K562 (cell line): Measurements from ENCODE around the gene XYLB. TPM values are rescaled to one million over a fixed set of nuclear protein-coding genes. Genes with fewer than 3 reads are reported as not detected.

ENCODE experiments used
- ATF6 ChIP-seq: sonication (generic); formaldehyde crosslinking; IDR thresholded peaks from 2 replicates; pipeline ENCODE4 v1.4.0; 2020; ENCODE audit warnings: mild to moderate bottlenecking, missing genetic modification reagents
- DIDO1 ChIP-seq: fragments of 450-650 bp; IDR thresholded peaks from 2 replicates; pipeline ENCODE4 v1.6.1; 2016; ENCODE audit warnings: low read depth, missing biosample characterization, missing genetic modification characterization
- MAFG ChIP-seq: fragments of 450-650 bp; conservative IDR thresholded peaks from 2 replicates; pipeline ENCODE4 v1.6.1; 2016; ENCODE audit warnings: missing genetic modification characterization, missing compliant biosample characterization
- MEF2D ChIP-seq: conservative IDR thresholded peaks from 2 replicates; pipeline ENCODE4 v1.6.1; 2016; ENCODE audit warnings: low read depth, missing genetic modification characterization, missing compliant biosample characterization
- MGA ChIP-seq: fragments of 450-650 bp; IDR thresholded peaks from 2 replicates; pipeline ENCODE4 v1.6.1; 2016; ENCODE audit warnings: mild to moderate bottlenecking, moderate library complexity
- OTX1 ChIP-seq: fragments of 450-650 bp; formaldehyde crosslinking; IDR thresholded peaks from 2 replicates; pipeline ENCODE4 v1.4.0; 2022; ENCODE audit warnings: mild to moderate bottlenecking
- RBM39 ChIP-seq: fragments of 200-400 bp; formaldehyde crosslinking; optimal IDR thresholded peaks from 2 replicates; pipeline ENCODE3; 2018; ENCODE audit warnings: low read depth, low read length
- SIN3B ChIP-seq: fragments of 450-650 bp; IDR thresholded peaks from 2 replicates; pipeline ENCODE4 v1.6.1; 2017; ENCODE audit warnings: low read depth, mild to moderate bottlenecking, moderate library complexity
- ZNF431 ChIP-seq: sonication (generic); formaldehyde crosslinking; IDR thresholded peaks from 2 replicates; pipeline ENCODE4 v1.8.0; 2022; ENCODE audit warnings: mild to moderate bottlenecking, missing genetic modification reagents
- polyA plus RNA-seq, 8 experiments: library from polyadenylated mRNA; depleted of rRNA in 4 of 8; stranded (reverse) in 5 of 8; unstranded in 3 of 8; fragments of >200 nt; fragmentation: Nextera tagmentation in 2 of 8; fragmentation: Illumina TruSeq in 1 of 8; extraction: Ambion mirVana in 2 of 8; extraction: Trizol in 1 of 8; gene quantifications; 2 replicates each; pipeline versions ENCODE4 v1.2.1 to v1.2.3, GENCODE V29; 2011 to 2014; ENCODE audit warnings: inconsistent platforms in 1 of 8, missing spikeins in 1 of 8
- total RNA-seq, 7 experiments: library from RNA; depleted of rRNA in 6 of 7; stranded (reverse); fragments of >200 nt in 6 of 7; fragmentation: Illumina TruSeq in 2 of 7; extraction: Trizol in 2 of 7; gene quantifications; 2 replicates each; pipeline versions ENCODE4 v1.2.1 to v1.2.3, GENCODE V29; 2011 to 2021; ENCODE audit warnings: low replicate concordance in 1 of 7
- TF ChIP-seq, protein P1 (sequence below): fragments of 450-650 bp; IDR thresholded peaks from 2 replicates; pipeline ENCODE4 v1.6.1; 2016; ENCODE audit warnings: borderline replicate concordance

XYLB gene
- total and polyA plus RNA-seq, 9 of the 15 experiments (the other 6 are each of a cell fraction or from before 2014, with no cell fraction given): 4.0 to 20.2 (median 13.2) TPM

DNA sequence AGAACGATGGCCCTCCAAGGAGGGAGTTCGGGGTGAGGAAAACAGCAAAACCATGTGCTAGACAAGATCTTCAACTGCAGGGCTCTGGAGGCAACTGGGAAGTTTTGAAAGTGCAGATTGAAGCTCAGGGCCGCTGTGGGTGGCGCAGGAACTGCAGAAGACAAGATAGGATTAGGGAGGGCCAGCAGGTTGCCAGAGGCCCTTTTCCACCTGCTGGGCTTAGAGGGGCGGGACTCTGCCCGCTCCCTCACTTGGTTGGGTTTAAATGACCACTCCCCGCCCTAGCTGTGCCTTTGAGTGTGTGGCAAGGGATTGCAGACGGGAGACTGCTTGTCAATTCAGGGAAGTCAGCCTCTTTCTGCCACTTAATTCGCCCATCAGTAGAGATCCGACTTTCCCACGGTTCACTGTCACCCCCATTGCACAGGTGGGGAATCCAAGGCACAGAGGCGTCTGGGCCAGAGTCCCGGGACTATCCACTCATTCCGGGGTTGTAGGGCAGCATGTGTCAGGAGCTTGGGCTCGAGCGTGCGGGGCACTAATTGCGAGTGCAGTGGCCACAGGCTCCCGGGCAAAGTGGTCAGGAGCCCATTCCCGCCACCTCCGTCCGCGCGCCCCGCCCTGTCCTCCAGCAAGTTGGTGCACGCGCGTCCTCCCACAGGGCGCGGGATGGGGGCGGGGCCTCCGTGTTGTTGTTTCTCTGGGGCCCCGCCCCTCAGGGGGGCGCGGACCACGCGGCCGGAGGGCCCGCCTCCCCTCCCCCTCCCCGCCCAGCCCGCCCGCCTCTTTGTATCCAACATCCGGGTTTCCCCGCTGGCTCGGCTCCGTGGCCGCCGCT is 106.7 kb downstream of the XYLB start, which contains the start of gene ACVR2B (continued):
- TF ChIP-seq MGA (peak; percentile 74), ZNF431 (CRISPR knock-in tag) (no peak), MAFG (tag) (no peak), ATF6 (CRISPR knock-in tag) (no peak), RBM39 (no peak), DIDO1 (no peak), MEF2D (tag) (no peak), SIN3B (no peak), OTX1 (CRISPR knock-in tag) (no peak)
- TF ChIP-seq, protein P1, sequence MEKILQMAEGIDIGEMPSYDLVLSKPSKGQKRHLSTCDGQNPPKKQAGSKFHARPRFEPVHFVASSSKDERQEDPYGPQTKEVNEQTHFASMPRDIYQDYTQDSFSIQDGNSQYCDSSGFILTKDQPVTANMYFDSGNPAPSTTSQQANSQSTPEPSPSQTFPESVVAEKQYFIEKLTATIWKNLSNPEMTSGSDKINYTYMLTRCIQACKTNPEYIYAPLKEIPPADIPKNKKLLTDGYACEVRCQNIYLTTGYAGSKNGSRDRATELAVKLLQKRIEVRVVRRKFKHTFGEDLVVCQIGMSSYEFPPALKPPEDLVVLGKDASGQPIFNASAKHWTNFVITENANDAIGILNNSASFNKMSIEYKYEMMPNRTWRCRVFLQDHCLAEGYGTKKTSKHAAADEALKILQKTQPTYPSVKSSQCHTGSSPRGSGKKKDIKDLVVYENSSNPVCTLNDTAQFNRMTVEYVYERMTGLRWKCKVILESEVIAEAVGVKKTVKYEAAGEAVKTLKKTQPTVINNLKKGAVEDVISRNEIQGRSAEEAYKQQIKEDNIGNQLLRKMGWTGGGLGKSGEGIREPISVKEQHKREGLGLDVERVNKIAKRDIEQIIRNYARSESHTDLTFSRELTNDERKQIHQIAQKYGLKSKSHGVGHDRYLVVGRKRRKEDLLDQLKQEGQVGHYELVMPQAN: no peak
